Astrocyte of the cerebellum (primary cell): ENCODE data around the gene IL6.
"Not testable (repeated sequence)": the region's sequence is repeated elsewhere in the genome, so short reads cannot be mapped to it uniquely, and the experiment has no call there.

Experiments used
- DNase-seq: peaks from one replicate; pipeline ENCODE4 v3.0.0-alpha.2; 2011; ENCODE audit warnings: low read depth
- H3K4me3 ChIP-seq: 2 replicates; pipeline ENCODE4 v1.5.1; 2011; ENCODE audit warnings: mild to moderate bottlenecking, low read depth, low read length, moderate library complexity
- in situ Hi-C: cut with HindIII; loops from 2 replicates; pipeline ENCODE4 v1.10.0; 2017; ENCODE audit warnings: low sequenced_read_pairs
- TF ChIP-seq, protein P1 (sequence below): IDR thresholded peaks from 2 replicates; pipeline ENCODE4 v1.5.1; 2012; ENCODE audit warnings: low read length, low read depth, moderate library complexity, mild to moderate bottlenecking; ENCODE audit errors: missing control alignments

The IL6 gene

DNA sequence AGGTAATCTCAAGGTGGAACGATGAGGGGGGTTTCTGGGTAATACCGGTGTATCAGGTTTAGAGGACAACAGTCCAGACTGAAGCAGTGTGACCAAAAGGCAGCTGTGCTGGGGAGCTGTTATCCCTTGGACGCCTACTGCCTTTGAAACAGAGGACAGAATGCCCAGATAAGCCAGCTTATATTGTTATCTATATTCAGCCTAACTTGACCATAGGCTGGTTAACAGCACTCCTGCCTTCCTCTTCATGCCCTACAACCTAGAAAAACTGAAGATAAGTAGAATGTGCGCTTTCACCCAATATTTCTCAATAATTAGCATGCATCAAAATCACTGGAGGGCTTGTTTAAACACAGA lies 44.9 kb downstream of the IL6 start:
- TF ChIP-seq, protein P1, sequence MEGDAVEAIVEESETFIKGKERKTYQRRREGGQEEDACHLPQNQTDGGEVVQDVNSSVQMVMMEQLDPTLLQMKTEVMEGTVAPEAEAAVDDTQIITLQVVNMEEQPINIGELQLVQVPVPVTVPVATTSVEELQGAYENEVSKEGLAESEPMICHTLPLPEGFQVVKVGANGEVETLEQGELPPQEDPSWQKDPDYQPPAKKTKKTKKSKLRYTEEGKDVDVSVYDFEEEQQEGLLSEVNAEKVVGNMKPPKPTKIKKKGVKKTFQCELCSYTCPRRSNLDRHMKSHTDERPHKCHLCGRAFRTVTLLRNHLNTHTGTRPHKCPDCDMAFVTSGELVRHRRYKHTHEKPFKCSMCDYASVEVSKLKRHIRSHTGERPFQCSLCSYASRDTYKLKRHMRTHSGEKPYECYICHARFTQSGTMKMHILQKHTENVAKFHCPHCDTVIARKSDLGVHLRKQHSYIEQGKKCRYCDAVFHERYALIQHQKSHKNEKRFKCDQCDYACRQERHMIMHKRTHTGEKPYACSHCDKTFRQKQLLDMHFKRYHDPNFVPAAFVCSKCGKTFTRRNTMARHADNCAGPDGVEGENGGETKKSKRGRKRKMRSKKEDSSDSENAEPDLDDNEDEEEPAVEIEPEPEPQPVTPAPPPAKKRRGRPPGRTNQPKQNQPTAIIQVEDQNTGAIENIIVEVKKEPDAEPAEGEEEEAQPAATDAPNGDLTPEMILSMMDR, result no peak
- in situ Hi-C loops, result no loop called here
- no peak overlapping the region for H3K4me3 ChIP-seq
- DNase-seq, result no peak

DNA sequence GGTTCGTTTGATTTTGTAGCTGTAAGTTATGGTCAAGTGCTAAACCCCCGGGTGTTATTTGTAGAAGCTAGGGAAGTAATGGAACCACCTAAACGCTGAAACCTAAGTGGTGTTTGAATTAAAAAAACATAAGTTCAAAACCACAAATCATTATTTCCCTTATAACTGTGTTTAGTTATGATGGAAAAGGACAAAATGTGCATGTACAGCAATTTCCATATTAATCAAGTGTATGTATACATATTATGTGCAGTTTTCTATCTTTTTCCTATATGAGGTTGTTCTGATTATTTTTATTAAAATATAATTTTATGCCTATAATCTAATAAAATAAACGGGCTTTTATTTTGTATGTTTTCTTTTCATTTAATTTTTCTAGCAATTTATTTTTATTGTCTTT lies 45.9 kb downstream of the IL6 start:
- TF ChIP-seq, protein P1, result no peak
- in situ Hi-C loops, result no loop called here
- H3K4me3 ChIP-seq, result no peak overlapping the region
- no peak for DNase-seq

DNA sequence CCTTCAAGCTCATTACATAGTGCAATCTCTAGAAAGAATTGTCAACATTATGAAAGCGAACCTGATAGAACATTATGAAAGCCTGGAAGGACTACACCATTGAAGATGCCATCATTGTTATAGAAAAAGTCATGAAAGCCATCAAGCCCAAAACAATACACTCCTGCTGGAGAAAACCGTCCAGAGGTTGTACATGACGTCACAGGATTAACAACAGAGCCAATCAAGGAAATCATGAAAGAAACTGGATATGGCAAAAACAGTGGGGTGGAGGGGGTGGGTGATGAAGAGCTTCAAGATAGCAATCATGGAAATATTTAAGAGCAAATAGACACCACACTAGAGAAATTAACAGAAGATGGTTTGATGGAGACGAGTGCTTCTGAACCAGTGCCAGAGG lies 50.0 kb downstream of the IL6 start:
- no peak overlapping the region for H3K4me3 ChIP-seq
- TF ChIP-seq, protein P1, result no peak
- in situ Hi-C loops, result no loop called here
- no peak for DNase-seq

DNA sequence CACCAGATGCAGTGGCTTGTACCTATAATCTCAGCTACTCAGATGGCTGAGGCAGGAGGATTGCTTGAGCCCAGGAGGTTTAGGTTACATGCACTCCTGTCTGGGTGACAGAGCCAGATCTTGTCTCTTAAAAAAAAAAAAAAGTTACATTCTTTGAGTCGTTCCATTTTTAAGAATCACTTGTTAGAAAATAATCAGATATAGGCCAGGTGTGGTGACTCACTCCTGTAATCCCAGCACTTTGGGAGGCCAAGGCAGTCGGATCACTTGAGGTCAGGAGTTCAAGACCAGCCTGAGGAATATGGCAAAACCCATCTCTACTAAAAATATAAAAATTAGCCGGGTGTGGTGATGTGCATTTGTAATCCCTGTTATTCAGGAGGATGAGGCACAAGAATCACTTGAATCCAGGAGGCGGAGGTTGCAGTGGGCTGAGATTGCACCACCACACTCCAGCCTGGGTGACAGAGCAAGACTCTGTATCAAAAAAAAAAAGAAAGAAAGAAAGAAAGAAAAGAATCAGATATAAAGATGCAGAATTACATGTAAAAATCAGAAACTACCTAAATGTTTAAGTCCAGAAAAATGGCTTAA lies 52.8 kb downstream of the IL6 start:
- DNase-seq, in situ Hi-C loops, H3K4me3 ChIP-seq: not testable (repeated sequence)

DNA sequence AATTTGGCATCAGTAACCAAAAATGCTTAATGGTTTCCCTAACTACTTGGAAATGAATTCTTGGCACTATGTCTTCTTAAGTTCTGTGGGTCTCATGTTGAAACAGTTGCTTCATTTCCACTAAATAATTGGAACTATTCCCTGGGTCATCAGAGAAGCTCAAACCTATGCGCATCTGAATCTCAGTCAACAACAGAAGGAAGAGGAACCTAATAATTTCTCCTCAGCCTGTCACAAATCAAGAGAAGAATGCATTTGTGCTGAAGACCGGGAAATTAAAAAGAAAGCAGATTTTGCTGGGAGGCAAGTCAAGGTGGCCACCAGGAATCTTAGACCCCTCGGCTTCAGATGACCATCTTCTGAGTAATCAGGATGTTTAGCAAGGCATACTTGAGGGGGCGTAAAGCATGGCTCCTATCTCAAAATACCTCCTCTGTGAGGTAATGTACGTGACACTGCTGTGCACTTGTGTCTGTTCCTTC lies 54.3 kb downstream of the IL6 start:
- no peak overlapping the region for H3K4me3 ChIP-seq
- TF ChIP-seq, protein P1, result no peak
- DNase-seq, result peak; percentile 34
- in situ Hi-C loops, result no loop called here
